K562 (cell line): Measurements from ENCODE around the gene AGPAT4. TPM values are rescaled to one million over a fixed set of nuclear protein-coding genes. Genes with fewer than 3 reads are reported as not detected.

Source experiments
- ARNT ChIP-seq, 2 experiments: fragments of 450-650 bp; IDR thresholded peaks; 2 replicates each; pipeline ENCODE4 v1.6.1; 2016; ENCODE audit warnings: mild to moderate bottlenecking in 1 of 2
- CCNT2 ChIP-seq: IDR thresholded peaks from 2 replicates; pipeline ENCODE4 v1.6.1; 2011; ENCODE audit warnings: borderline replicate concordance, low read depth, mild to moderate bottlenecking, moderate library complexity, mixed read lengths, low read length; ENCODE audit not compliant: insufficient read length; ENCODE audit errors: extremely low read depth
- CTBP1 ChIP-seq: fragments of 450-650 bp; IDR thresholded peaks from 2 replicates; pipeline ENCODE4 v1.6.1; 2016; ENCODE audit warnings: borderline replicate concordance
- FOXJ2 ChIP-seq: fragments of 200-800 bp; sonication (Bioruptor generic); IDR thresholded peaks from 2 replicates; pipeline ENCODE4 v1.6.1; 2016; ENCODE audit warnings: missing genetic modification characterization, missing compliant biosample characterization
- TRIM24 ChIP-seq, 2 experiments: fragments of 450-650 bp; IDR thresholded peaks; 2 replicates each; pipeline ENCODE4 v1.6.1; 2016
- ZNF140 ChIP-seq: fragments of 250-450 bp; sonication (Bioruptor Pico); IDR thresholded peaks from 2 replicates; pipeline ENCODE4 v1.8.0; 2021; ENCODE audit warnings: moderate library complexity, mild to moderate bottlenecking, inconsistent platforms
- ZNF586 ChIP-seq: fragments of 450-650 bp; formaldehyde crosslinking; conservative IDR thresholded peaks from 2 replicates; pipeline ENCODE4 v1.4.0; 2020; ENCODE audit warnings: mild to moderate bottlenecking, moderate library complexity
- polyA plus RNA-seq, 8 experiments: library from polyadenylated mRNA; depleted of rRNA in 4 of 8; stranded (reverse) in 5 of 8; unstranded in 3 of 8; fragments of >200 nt; fragmentation: Nextera tagmentation in 2 of 8; fragmentation: Illumina TruSeq in 1 of 8; extraction: Ambion mirVana in 2 of 8; extraction: Trizol in 1 of 8; gene quantifications; 2 replicates each; pipeline versions ENCODE4 v1.2.1 to v1.2.3, GENCODE V29; 2011 to 2014; ENCODE audit warnings: inconsistent platforms in 1 of 8, missing spikeins in 1 of 8
- total RNA-seq, 7 experiments: library from RNA; depleted of rRNA in 6 of 7; stranded (reverse); fragments of >200 nt in 6 of 7; fragmentation: Illumina TruSeq in 2 of 7; extraction: Trizol in 2 of 7; gene quantifications; 2 replicates each; pipeline versions ENCODE4 v1.2.1 to v1.2.3, GENCODE V29; 2011 to 2021; ENCODE audit warnings: low replicate concordance in 1 of 7
- TF ChIP-seq, protein P1 (sequence below): sonication (generic); formaldehyde crosslinking; IDR thresholded peaks from 2 replicates; pipeline ENCODE4 v1.8.1; 2023; ENCODE audit warnings: missing genetic modification reagents, mild to moderate bottlenecking, borderline replicate concordance
- TF ChIP-seq, protein P2 (sequence below): sonication (generic); formaldehyde crosslinking; IDR thresholded peaks from 2 replicates; pipeline ENCODE4 v1.8.0; 2022; ENCODE audit warnings: mild to moderate bottlenecking, missing genetic modification reagents, borderline replicate concordance
- TF ChIP-seq, protein P3 (sequence below), 2 experiments: fragments of 450-650 bp; IDR thresholded peaks; 2 replicates each; pipeline ENCODE4 v1.6.1; 2016; ENCODE audit warnings: mild to moderate bottlenecking in 2 of 2, borderline replicate concordance in 1 of 2, low read depth in 1 of 2, moderate library complexity in 1 of 2

The AGPAT4 gene
- total and polyA plus RNA-seq, 9 of the 15 experiments (the other 6 are each of a cell fraction or from before 2014, with no cell fraction given), result 2.2 to 15.0 (median 5.7) TPM

DNA sequence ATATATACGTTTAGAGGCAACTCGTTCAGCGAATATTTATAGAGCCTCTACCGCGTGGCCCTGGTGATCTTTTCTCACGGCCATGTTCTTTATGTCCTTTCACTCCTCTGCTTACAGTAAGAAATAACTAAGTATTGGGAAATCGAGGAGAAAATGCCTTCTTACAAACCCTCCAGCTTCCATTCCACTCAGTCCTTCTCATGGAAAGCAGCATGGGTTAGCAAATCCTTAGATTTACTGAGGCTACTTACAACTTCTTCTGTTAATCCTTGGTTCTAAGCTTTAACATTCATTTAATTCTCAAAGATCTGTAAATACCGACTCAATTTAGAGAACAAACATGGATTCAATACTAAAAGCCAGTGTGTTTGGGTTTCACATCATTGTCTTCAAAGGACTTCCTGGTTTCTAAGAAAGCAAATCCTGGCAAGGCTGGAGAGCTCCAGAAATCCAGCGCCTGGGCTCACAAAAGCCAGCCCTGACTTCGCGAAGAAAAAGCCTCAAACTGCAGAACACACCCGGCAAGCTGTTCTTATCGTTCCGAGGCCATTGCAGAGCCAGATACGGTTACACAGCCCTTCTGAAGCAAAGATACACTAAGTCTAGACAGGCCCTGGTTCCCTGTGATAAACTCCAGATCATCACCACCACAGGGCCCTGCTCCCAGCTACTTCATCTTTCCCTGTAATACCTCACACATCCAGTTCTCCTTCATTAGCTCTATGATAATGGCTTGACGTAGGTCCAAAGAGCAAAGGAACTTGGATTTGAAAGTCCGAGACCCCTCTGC, 19.2 kb downstream of the AGPAT4 start (continued):
- TF ChIP-seq, protein P1, sequence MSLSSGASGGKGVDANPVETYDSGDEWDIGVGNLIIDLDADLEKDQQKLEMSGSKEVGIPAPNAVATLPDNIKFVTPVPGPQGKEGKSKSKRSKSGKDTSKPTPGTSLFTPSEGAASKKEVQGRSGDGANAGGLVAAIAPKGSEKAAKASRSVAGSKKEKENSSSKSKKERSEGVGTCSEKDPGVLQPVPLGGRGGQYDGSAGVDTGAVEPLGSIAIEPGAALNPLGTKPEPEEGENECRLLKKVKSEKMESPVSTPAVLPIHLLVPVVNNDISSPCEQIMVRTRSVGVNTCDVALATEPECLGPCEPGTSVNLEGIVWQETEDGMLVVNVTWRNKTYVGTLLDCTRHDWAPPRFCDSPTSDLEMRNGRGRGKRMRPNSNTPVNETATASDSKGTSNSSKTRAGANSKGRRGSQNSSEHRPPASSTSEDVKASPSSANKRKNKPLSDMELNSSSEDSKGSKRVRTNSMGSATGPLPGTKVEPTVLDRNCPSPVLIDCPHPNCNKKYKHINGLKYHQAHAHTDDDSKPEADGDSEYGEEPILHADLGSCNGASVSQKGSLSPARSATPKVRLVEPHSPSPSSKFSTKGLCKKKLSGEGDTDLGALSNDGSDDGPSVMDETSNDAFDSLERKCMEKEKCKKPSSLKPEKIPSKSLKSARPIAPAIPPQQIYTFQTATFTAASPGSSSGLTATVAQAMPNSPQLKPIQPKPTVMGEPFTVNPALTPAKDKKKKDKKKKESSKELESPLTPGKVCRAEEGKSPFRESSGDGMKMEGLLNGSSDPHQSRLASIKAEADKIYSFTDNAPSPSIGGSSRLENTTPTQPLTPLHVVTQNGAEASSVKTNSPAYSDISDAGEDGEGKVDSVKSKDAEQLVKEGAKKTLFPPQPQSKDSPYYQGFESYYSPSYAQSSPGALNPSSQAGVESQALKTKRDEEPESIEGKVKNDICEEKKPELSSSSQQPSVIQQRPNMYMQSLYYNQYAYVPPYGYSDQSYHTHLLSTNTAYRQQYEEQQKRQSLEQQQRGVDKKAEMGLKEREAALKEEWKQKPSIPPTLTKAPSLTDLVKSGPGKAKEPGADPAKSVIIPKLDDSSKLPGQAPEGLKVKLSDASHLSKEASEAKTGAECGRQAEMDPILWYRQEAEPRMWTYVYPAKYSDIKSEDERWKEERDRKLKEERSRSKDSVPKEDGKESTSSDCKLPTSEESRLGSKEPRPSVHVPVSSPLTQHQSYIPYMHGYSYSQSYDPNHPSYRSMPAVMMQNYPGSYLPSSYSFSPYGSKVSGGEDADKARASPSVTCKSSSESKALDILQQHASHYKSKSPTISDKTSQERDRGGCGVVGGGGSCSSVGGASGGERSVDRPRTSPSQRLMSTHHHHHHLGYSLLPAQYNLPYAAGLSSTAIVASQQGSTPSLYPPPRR (CRISPR knock-in tag), result no peak
- TF ChIP-seq ZNF140 (no peak), FOXJ2 (tag) (no peak), ZNF586 (CRISPR knock-in tag) (no peak), CTBP1 (peak; percentile 86), ARNT (IDR thresholded peaks at IDR 0.05) (peak; percentile 96 to 98), CCNT2 (peak; percentile 96), TRIM24 (IDR thresholded peaks at IDR 0.05) (peak; percentile 99)
- TF ChIP-seq, protein P2, sequence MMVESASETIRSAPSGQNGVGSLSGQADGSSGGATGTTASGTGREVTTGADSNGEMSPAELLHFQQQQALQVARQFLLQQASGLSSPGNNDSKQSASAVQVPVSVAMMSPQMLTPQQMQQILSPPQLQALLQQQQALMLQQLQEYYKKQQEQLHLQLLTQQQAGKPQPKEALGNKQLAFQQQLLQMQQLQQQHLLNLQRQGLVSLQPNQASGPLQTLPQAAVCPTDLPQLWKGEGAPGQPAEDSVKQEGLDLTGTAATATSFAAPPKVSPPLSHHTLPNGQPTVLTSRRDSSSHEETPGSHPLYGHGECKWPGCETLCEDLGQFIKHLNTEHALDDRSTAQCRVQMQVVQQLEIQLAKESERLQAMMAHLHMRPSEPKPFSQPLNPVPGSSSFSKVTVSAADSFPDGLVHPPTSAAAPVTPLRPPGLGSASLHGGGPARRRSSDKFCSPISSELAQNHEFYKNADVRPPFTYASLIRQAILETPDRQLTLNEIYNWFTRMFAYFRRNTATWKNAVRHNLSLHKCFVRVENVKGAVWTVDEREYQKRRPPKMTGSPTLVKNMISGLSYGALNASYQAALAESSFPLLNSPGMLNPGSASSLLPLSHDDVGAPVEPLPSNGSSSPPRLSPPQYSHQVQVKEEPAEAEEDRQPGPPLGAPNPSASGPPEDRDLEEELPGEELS (CRISPR knock-in tag), result no peak
- TF ChIP-seq, protein P3, sequence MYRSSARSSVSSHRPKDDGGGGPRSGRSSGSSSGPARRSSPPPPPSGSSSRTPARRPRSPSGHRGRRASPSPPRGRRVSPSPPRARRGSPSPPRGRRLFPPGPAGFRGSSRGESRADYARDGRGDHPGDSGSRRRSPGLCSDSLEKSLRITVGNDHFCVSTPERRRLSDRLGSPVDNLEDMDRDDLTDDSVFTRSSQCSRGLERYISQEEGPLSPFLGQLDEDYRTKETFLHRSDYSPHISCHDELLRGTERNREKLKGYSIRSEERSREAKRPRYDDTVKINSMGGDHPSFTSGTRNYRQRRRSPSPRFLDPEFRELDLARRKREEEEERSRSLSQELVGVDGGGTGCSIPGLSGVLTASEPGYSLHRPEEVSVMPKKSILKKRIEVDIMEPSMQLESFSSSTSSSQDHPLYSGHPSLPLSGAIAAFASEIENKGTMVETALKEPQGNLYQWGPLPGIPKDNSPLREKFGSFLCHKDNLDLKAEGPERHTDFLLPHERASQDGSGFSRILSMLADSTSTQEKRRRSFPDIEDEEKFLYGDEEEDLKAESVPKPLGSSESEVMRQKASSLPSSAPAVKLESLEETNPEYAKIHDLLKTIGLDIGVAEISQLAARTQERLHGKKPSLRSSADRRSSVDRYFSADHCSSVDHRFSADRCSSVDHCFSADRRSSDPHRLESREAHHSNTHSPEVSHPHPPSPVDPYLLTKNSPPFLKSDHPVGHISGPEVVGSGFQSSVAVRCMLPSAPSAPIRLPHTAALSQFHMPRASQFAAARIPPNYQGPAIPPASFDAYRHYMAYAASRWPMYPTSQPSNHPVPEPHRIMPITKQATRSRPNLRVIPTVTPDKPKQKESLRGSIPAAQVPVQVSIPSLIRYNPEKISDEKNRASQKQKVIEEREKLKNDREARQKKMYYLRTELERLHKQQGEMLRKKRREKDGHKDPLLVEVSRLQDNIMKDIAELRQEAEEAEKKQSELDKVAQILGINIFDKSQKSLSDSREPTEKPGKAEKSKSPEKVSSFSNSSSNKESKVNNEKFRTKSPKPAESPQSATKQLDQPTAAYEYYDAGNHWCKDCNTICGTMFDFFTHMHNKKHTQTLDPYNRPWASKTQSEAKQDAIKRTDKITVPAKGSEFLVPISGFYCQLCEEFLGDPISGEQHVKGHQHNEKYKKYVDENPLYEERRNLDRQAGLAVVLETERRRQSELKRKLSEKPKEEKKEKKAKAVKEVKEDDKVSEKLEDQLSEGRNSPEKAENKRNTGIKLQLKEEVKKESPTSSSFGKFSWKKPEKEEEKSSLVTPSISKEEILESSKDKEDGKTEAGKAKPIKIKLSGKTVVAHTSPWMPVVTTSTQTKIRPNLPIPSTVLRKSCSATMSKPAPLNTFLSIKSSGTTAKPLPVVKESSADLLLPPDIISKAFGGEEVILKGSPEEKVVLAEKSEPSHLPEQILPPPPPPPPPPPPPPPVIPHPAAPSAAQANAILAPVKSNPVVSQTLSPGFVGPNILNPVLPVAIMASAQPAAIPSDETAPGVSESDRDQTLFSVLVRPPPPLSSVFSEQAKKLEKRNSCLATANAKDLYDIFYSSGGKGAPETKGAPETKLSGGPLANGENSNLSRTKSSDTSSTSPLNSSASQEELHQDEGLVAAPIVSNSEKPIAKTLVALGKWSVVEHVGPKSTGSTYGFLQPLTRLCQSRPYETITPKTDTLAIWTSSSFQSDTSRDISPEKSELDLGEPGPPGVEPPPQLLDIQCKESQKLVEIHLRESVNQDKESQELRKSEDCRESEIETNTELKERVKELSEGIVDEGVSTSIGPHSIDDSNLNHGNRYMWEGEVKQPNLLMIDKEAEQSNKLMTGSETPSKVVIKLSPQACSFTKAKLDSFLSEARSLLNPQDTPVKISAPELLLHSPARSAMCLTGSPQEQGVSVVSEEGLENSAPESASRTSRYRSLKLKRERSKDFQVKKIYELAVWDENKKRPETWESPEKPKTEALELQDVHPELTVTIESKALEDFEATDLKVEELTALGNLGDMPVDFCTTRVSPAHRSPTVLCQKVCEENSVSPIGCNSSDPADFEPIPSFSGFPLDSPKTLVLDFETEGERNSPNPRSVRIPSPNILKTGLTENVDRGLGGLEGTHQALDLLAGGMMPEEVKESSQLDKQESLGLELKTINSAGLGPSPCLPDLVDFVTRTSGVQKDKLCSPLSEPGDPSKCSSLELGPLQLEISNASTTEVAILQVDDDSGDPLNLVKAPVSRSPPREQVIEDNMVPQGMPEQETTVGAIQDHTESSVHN (IDR thresholded peaks at IDR 0.05; ENCODE audit: borderline replicate concordance in 1 of 2, low read depth in 1 of 2), result no peak
